Measurements from ENCODE around the gene GOLGA6L25. TPM values are rescaled to one million over a fixed set of nuclear protein-coding genes. Genes with fewer than 3 reads are reported as not detected.

GOLGA6L25 gene, protein sequence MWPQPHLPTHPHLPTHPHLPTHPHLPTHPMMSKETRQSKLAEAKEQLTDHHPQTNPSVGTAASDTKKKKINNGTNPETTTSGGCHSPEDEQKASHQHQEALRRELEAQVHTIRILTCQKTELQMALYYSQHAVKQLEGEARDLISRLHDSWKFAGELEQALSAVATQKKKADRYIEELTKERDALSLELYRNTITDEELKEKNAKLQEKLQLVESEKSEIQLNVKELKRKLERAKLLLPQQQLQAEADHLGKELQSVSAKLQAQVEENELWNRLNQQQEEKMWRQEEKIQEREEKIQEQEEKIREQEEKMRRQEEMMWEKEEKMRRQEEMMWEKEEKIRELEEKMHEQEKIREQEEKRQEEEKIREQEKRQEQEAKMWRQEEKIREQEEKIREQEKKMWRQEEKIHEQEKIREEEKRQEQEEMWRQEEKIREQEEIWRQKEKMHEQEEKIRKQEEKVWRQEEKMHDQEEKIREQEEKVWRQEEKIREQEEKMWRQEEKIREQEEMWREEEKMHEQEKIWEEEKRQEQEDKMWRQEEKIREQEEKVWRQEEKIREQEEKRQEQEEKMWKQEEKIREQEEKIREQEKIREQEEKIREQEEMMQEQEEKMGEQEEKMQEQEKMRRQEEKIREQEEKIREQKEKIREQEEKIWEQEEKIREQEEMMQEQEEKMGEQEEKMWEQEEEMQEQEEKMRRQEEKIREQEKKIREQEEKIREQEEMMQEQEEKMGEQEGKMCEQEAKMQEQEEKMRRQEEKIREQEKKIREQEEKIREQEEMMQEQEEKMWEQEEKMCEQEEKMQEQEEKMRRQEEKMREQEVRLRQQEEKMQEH
- total RNA-seq (2022; extraction: Qiagen RNA extraction): not detected in 5 replicates

DNA sequence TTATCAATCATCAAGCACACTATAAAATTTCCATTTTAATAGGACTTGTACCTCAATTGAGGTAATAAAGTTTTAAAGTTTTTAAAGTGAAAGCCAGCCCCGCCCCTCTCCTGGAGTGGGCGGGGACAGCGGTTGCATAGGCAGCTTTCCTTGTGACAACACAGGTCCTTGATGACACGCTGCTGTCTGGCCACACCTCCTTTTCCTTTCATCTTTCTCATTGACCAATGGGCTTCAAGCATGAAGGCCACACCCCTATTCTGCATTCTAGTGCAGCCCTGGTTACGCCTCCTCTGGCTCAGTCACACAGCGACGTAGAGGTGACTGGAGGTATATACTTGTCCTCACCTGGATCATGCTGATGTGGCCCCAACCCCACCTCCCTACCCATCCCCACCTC, at the start of gene GOLGA6L25:
Gene GOLGA6L25, plus strand, starts transcription at position 301 of the 400 bp plus-strand sequence. Its CDS starts 61 bp downstream, at position 362.

DNA sequence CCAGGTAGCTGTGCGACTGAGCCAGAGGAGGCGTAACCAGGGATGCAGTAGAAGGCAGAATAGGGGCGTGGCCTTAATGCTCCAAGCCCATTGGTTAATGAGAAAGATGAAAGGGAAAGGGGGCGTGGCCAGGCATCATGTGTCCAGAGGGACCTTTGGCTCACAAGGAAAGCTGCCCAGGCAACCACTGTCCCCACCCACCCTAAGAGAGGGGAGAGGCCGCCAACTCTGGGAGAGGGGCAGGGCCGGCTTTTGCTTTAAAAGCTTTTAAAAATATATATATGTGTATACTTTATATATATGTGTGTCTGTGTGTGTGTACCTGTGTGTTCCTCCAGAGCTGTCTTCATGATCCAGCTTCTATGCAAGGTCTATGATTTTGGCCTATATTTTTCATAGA, 20.4 kb upstream of the GOLGA6L25 start, which contains the start of gene GOLGA8G:
Gene GOLGA8G, minus strand, starts transcription at position 18 of the 400 bp plus-strand sequence. CDS start 62 bp downstream, outside the sequence.

Other genes with a start within 250 kb of the GOLGA6L25 start
- 38.7 to 49.9 TPM (median 47.8 TPM) in 5 replicates for gene HERC2, start 231.4 kb upstream of the GOLGA6L25 start, total RNA-seq (2022; extraction: Qiagen RNA extraction)
- gene GOLGA6L24, start 195.5 kb upstream of the GOLGA6L25 start, total RNA-seq (2022; extraction: Qiagen RNA extraction): not detected in 5 replicates
- 0.04 TPM in 1 of 5 replicates, not detected in the others for gene GOLGA8F, start 174.9 kb upstream of the GOLGA6L25 start, total RNA-seq (2022; extraction: Qiagen RNA extraction)
- not detected in 5 replicates for gene GOLGA8G, start 20.6 kb upstream of the GOLGA6L25 start, total RNA-seq (2022; extraction: Qiagen RNA extraction)
- gene GOLGA8M, start 158.9 kb downstream of the GOLGA6L25 start, total RNA-seq (2022; extraction: Qiagen RNA extraction): 0.08 to 0.40 TPM in 2 of 5 replicates, not detected in the others